SU-DHL-6 (cell line): ENCODE data around the gene TGIF1.

ENCODE experiments used
- EZH2phosphoT487 ChIP-seq: fragments of 200-600 bp; sonication (generic), shearing (Covaris generic); conservative IDR thresholded peaks from 2 replicates; pipeline ENCODE4 v1.6.1; 2018; ENCODE audit warnings: mild to moderate bottlenecking, antibody characterized with exemption, low read length, moderate library complexity, mixed read lengths
- TF ChIP-seq, protein P1 (sequence below): fragments of 200-600 bp; sonication (generic); IDR thresholded peaks from one replicate; pipeline ENCODE4 v1.5.1; 2017; ENCODE audit warnings: antibody characterized with exemption, mild to moderate bottlenecking, low read length, moderate library complexity; ENCODE audit not compliant: insufficient read depth, poor library complexity, severe bottlenecking

DNA sequence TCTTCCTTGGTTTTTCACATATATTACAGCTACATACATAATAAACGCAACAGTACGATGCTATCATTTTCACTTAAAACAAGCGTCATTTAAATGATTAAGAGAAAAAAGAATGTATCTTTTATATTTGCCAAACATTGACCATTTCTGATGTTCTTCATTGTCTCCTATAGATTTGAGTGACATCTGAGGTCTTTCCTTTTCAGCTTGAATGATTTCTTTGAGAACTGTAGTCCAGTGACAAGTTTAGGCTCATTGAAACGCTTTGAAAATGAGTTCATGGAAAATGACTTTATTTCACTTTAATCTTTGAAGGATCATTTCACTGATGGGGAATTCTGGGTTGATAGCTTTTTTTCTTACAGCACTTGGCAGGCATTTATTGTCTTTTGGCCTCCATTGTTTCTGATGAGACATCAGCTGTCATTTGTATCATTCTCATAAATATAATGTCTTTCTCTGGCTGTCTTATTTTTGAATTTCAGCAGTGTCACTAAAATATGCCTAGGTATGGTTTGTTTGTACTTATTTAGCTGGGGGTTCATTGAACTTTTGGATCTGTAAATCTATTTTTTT, 10.9 kb downstream of the TGIF1 start:
- TF ChIP-seq EZH2phosphoT487 = no peak
- TF ChIP-seq, protein P1, sequence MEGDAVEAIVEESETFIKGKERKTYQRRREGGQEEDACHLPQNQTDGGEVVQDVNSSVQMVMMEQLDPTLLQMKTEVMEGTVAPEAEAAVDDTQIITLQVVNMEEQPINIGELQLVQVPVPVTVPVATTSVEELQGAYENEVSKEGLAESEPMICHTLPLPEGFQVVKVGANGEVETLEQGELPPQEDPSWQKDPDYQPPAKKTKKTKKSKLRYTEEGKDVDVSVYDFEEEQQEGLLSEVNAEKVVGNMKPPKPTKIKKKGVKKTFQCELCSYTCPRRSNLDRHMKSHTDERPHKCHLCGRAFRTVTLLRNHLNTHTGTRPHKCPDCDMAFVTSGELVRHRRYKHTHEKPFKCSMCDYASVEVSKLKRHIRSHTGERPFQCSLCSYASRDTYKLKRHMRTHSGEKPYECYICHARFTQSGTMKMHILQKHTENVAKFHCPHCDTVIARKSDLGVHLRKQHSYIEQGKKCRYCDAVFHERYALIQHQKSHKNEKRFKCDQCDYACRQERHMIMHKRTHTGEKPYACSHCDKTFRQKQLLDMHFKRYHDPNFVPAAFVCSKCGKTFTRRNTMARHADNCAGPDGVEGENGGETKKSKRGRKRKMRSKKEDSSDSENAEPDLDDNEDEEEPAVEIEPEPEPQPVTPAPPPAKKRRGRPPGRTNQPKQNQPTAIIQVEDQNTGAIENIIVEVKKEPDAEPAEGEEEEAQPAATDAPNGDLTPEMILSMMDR = no peak
